ENCODE measurements around the gene IL21.
"Not testable (repeated sequence)": the region's sequence is repeated elsewhere in the genome, so short reads cannot be mapped to it uniquely, and the experiment has no call there.

The IL21 gene

GRCh38 chr4:122621016-122621507, at the start of gene IL21:
IL21 (minus strand) TSS chr4:122621066; CDS start chr4:122621011, 55 bp downstream.
- no peak for DNase-seq (ENCODE audit: low read depth)

- DNase-seq (ENCODE audit: low read depth) = no peak
Measured at GRCh38 chr4:122669911-122670738, 49.3 kb upstream of the IL21 start.

- DNase-seq (ENCODE audit: low read depth) = peak; percentile 87
Measured at GRCh38 chr4:122668241-122668640, 47.4 kb upstream of the IL21 start.

- DNase-seq (ENCODE audit: low read depth) = peak; percentile 92
Measured at GRCh38 chr4:122666527-122667245, 45.8 kb upstream of the IL21 start.

- DNase-seq (ENCODE audit: low read depth) = peak; percentile 92
Measured at GRCh38 chr4:122665161-122665929, 44.5 kb upstream of the IL21 start.

- DNase-seq (ENCODE audit: low read depth) = no peak
Measured at GRCh38 chr4:122663814-122664610, 43.1 kb upstream of the IL21 start.

- no peak for DNase-seq (ENCODE audit: low read depth)
Measured at GRCh38 chr4:122663291-122663690, 42.4 kb upstream of the IL21 start.

- DNase-seq (ENCODE audit: low read depth) = no peak
Measured at GRCh38 chr4:122662701-122663100, 41.8 kb upstream of the IL21 start.

GRCh38 chr4:122661176-122662160, 40.6 kb upstream of the IL21 start:
- no peak for DNase-seq (ENCODE audit: low read depth)

- DNase-seq (ENCODE audit: low read depth) = no peak
Measured at GRCh38 chr4:122658818-122659295, 38.0 kb upstream of the IL21 start.

- DNase-seq (ENCODE audit: low read depth) = no peak
Measured at GRCh38 chr4:122658377-122658776, 37.5 kb upstream of the IL21 start.

GRCh38 chr4:122657553-122657952, 36.7 kb upstream of the IL21 start:
- no peak for DNase-seq (ENCODE audit: low read depth)

GRCh38 chr4:122656583-122656982, 35.7 kb upstream of the IL21 start:
- DNase-seq (ENCODE audit: low read depth) = not testable (repeated sequence)

- no peak for DNase-seq (ENCODE audit: low read depth)
Measured at GRCh38 chr4:122652379-122652778, 31.5 kb upstream of the IL21 start.

- DNase-seq (ENCODE audit: low read depth) = no peak
Measured at GRCh38 chr4:122650148-122650547, 29.3 kb upstream of the IL21 start.

GRCh38 chr4:122647656-122648055, 26.8 kb upstream of the IL21 start:
- no peak for DNase-seq (ENCODE audit: low read depth)

- no peak for DNase-seq (ENCODE audit: low read depth)
Measured at GRCh38 chr4:122643257-122643656, 22.4 kb upstream of the IL21 start.

- DNase-seq (ENCODE audit: low read depth) = no peak
Measured at GRCh38 chr4:122639181-122639580, 18.3 kb upstream of the IL21 start.

- no peak for DNase-seq (ENCODE audit: low read depth)
Measured at GRCh38 chr4:122636697-122637096, 15.8 kb upstream of the IL21 start.

- no peak for DNase-seq (ENCODE audit: low read depth)
Measured at GRCh38 chr4:122635205-122635604, 14.3 kb upstream of the IL21 start.
